ENCODE data around the gene ESX1. TPM values are rescaled to one million over a fixed set of nuclear protein-coding genes. Genes with fewer than 3 reads are reported as not detected.
"Not testable (repeated sequence)": the region's sequence is repeated elsewhere in the genome, so short reads cannot be mapped to it uniquely, and the experiment has no call there.

Gene ESX1
- total RNA-seq, 2 donors from 2014 or later, result not detected

- H3K27ac Mint-ChIP-seq, result no peak overlapping the region
- no peaks in the 10 kb centered on the region for H3K9me3 ChIP-seq (ENCODE audit: control insufficient read depth, low read length, poor library complexity, severe bottlenecking)
- no peak for ATAC-seq
- H3K4me3 Mint-ChIP-seq, result no peak overlapping the region
- no peaks in the 10 kb centered on the region for H3K36me3 Mint-ChIP-seq (ENCODE audit: low read depth)
- peaks cover 20% of the 10 kb centered on the region for H3K27me3 Mint-ChIP-seq
- no peak for DNase-seq
- peaks cover 2% of the 10 kb centered on the region for H3K4me1 Mint-ChIP-seq
Measured at GRCh38 chrX:104250470-104250869, 4.3 kb downstream of the ESX1 start.

- ATAC-seq, result not testable (repeated sequence)
Measured at GRCh38 chrX:104230060-104230459, 24.7 kb downstream of the ESX1 start.

GRCh38 chrX:104211187-104211586, 43.5 kb downstream of the ESX1 start:
- H3K9me3 ChIP-seq (ENCODE audit: control insufficient read depth, low read length, poor library complexity, severe bottlenecking), result no peaks in the 10 kb centered on the region
- no peak for ATAC-seq
- H3K27me3 Mint-ChIP-seq, result no peaks in the 10 kb centered on the region
- H3K4me1 Mint-ChIP-seq, result no peaks in the 10 kb centered on the region
- no peak for DNase-seq
- no peak overlapping the region for H3K27ac Mint-ChIP-seq
- H3K36me3 Mint-ChIP-seq (ENCODE audit: low read depth), result no peaks in the 10 kb centered on the region
- H3K4me3 Mint-ChIP-seq, result no peak overlapping the region

More at GRCh38 chrX:104230060-104230459, 24.7 kb downstream of the ESX1 start:
- not testable (repeated sequence) for H3K4me3 Mint-ChIP-seq; H3K36me3 Mint-ChIP-seq (ENCODE audit: low read depth); DNase-seq; H3K27ac Mint-ChIP-seq; H3K9me3 ChIP-seq (ENCODE audit: control insufficient read depth, low read length, poor library complexity, severe bottlenecking); H3K4me1 Mint-ChIP-seq; H3K27me3 Mint-ChIP-seq

GRCh38 chrX:104205548-104205947, 49.2 kb downstream of the ESX1 start:
- no peaks in the 10 kb centered on the region for H3K27me3 Mint-ChIP-seq
- no peak overlapping the region for H3K4me3 Mint-ChIP-seq
- H3K4me1 Mint-ChIP-seq, result no peaks in the 10 kb centered on the region
- H3K27ac Mint-ChIP-seq, result no peak overlapping the region
- ATAC-seq, result no peak
- no peak for DNase-seq
- H3K36me3 Mint-ChIP-seq (ENCODE audit: low read depth), result peaks cover 2% of the 10 kb centered on the region
- no peaks in the 10 kb centered on the region for H3K9me3 ChIP-seq (ENCODE audit: control insufficient read depth, low read length, poor library complexity, severe bottlenecking)

Other genes starting within 250 kb of the ESX1 start
- gene H2BW1, start 241.2 kb downstream of the ESX1 start, total RNA-seq, result not detected
- not detected for gene H2BW2, start 215.0 kb downstream of the ESX1 start, total RNA-seq
- gene TMSB15C, start 178.7 kb downstream of the ESX1 start, total RNA-seq, result 1 to 10 TPM; 1.6 to 3.1 TPM
- gene ZCCHC18, start 142.4 kb downstream of the ESX1 start, total RNA-seq, result 1 to 10 TPM; 4.0 to 4.9 TPM
- gene SLC25A53, start 97.9 kb downstream of the ESX1 start, total RNA-seq, result 1 to 10 TPM; 7.9 to 9.6 TPM
- gene FAM199X, start 88.5 kb downstream of the ESX1 start, total RNA-seq, result 10 to 100 TPM; 14.1 to 15.0 TPM